HG03378 (cell line): Measurements from ENCODE around the gene DNAAF1.
"Not testable (repeated sequence)": the region's sequence is repeated elsewhere in the genome, so short reads cannot be mapped to it uniquely, and the experiment has no call there.

Experiments used
- ATAC-seq: cut with Tn5 transposase; IDR thresholded peaks from one replicate; pipeline ENCODE4 v1.9.1; 2021; ENCODE audit warnings: mild to moderate bottlenecking, moderate library complexity; ENCODE audit not compliant: unreplicated experiment

Gene DNAAF1

DNA sequence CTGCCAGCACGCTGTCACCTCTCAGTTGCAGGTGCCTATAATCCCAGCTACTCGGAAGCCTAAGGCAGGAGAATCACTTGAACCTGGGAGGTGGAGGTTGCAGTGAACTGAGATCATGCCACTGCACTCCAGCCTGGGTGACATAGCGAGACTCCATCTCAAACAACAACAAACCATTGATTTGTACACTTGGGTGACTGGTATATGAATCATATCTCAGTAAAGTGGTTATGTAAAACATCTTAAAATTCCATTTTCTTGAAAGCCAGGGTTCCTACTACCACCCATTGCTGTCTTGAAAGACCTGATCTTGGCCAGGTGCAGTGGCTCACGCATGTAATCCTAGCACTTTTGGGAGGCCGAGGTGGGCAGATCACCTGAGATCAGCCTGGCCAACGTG, 60.0 kb downstream of the DNAAF1 start:
- ATAC-seq: not testable (repeated sequence)

DNA sequence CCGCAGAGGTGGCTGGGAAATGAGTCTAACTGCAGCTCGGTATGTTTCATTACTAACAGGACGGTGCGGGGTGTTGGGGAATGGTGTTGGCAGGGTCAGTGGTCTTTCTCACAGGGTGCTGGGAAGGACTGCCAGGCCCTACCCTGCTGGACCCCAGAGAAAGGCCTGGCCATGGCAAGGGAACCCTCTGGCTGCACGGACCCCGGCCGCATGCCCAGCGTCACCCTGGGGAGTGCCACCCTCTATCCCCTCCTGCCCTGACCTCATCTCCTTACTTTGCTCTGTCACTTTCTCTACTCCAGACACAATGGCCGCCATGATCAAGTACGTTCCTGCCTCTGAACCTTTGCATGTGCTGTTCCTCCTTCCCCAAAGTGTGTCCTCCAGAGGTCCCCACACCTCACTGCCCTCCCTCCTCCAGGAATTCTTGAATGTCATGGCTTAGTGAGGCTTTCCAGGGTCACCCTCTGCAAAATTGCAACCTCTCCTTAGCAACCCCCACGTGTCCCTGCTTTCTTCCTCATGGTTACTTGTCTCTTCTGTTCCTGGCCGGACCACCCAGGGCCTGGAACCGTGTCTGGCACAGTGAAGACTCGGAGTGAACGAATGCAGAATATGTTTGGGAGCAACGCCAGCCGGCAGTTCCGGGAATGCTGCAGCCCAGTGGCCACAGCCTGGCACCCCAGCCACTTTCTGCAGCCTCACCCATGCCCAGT, 61.0 kb downstream of the DNAAF1 start:
- ATAC-seq: no peak

DNA sequence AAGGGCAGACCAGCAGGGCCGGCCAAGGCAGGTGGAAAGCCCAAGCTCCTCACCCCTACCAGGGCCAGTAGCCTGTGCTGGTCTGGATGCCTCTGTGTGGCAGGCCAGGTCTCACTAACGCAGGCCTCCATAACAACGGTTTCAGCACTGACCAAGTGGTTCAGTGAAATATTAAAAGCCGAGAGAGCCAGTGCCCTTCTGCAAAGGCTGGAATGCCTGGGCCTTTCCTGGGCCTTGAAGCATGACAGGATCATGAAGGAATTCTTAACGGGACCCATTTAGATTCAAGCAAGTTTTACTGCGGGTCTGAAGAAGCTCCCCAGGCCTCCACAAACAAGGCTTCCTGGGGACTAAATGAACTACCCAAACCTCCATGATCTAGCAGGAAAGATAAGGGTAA, 62.1 kb downstream of the DNAAF1 start:
- ATAC-seq: no peak

DNA sequence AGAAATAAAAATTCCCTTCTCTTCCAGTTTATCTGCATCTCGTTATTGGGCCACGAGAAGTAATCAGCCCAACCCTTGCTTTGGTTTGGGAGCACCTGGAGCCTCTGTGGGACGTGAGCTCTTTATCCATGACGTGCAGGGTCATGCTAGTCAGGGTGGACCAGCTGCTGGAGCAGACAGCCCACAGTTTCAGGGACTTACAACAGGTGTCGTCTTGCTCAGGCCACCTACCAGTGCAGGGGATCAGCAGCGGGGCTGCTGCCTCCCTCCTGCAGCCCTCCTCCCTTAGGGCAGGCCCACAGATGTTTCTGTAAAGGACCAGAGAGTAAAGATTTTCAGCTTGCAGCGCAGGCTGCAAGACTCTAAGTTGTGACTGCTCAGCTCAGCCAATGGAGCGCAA, 62.8 kb downstream of the DNAAF1 start:
- ATAC-seq: no peak

DNA sequence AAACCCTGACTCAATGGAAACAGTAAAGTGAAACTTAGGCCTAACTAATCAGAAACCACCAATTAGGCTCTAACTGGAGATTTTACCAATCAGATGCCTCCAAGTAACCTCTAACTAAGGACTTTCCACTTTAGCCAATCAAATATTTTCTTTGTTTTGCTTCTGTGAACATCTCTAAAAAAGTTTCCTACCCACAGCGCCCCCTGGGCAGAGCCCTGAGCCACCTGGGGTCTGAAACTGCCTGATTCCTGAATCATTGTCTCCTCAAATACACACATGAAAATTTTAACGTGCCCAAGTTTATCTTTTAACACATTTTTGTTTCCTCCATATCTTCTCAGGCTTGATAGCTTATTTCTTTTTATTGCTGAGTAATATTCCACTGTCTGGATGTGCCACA, 64.9 kb downstream of the DNAAF1 start:
- no peak for ATAC-seq

DNA sequence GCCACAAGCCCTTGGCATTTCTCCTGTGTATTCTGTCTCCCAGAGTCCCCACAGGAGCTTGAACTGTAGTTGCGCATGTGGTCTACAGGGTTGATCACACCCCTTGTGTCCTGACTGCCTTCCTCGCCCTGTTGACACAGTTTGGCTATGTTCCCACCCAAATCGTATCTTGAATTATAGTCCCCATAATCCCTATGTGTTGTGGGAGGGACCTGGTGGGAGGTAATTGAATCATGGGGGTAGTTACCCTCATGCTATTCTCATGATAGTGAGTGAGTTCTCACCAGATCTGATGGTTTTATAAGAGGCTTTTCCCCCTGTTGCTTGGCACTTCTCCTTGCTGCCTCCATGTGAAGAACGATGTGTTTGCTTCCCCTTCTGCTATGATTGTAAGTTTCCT, 67.0 kb downstream of the DNAAF1 start:
- ATAC-seq: no peak

DNA sequence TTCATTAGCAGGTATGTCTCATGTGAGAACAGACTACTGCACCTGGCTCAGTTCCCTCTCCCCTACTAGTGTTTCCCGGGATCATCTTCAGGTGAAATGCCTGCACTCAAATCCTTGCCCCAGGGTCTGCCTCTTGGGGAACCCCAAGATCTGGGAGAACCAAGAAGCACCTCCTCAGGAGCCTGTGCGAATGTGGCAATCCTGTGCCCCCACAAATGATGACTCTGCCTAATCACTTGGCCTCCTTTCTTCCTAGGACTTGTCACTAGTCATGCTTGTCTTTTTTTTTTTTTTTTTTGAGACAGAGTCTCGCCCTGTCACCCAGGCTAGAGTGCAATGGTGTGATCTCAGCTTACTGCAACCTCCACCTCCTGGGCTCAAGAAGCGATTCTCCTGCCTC, 67.5 kb downstream of the DNAAF1 start:
- ATAC-seq: no peak

DNA sequence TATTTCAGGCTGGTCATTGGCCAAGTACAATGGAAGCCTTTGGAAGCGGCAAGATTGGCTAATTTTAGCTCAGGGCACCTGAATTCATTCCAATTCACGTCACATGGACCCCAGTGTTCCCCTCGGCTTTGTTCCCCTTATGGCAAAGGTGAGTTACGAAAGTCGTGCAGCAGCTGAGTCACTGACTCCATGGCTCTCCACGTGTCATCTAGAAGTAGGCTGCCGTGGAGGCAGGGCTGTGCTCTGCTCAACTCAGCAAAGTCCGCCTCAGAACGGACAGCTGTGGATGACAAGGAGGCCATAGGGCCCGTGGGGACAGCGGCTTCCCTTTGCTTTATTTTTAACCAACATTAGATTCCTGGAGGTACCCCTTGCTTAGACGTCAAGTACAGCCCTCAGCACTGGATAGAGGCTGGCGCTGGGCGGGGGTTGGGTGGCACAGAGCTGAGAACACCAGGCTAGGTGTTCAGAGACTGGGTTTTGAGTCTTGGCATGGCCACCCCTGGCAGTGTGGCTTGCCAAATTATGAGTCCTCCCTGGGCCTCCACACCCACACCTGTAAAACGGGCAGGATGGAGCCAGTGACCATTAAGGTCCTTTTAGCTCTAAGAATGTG, 69.5 kb downstream of the DNAAF1 start:
- ATAC-seq: no peak

DNA sequence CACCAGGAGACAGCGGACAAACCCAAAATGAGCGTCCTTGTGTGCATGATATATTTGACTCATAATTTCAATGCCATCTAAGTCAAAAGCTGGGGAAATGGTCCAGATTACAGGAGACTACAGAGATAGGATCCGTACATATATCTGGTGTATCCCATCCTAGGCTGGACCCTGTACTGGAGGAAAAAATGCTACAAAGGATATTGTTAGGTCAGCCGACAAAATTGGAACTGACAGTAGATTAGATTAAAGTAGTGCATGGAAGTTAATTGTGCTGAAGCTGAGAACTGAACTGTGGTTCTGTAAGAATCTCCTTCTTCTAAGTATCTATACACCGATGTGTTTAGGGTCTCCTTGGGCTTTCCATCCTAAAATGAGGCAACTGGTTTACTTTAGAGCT, 70.4 kb downstream of the DNAAF1 start:
- no peak for ATAC-seq

DNA sequence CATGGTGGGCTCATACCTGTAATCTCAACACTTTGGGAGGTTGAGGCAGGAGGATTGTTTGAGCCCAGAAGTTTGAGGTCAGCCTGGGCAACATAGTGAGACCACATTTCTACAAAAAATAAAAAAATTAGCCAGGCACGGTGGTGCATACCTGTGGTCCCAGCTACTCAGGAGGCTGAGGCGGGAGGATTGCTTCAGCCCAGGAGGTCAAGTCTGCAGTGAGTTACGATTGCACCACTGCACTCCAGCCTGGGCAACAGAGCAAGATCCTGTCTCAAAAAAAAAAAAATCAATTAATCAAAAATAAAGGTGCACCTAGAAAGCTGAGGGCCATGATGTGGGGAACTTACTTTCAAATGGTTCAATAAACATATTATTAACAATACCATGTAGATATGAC, 71.0 kb downstream of the DNAAF1 start:
- ATAC-seq: not testable (repeated sequence)

DNA sequence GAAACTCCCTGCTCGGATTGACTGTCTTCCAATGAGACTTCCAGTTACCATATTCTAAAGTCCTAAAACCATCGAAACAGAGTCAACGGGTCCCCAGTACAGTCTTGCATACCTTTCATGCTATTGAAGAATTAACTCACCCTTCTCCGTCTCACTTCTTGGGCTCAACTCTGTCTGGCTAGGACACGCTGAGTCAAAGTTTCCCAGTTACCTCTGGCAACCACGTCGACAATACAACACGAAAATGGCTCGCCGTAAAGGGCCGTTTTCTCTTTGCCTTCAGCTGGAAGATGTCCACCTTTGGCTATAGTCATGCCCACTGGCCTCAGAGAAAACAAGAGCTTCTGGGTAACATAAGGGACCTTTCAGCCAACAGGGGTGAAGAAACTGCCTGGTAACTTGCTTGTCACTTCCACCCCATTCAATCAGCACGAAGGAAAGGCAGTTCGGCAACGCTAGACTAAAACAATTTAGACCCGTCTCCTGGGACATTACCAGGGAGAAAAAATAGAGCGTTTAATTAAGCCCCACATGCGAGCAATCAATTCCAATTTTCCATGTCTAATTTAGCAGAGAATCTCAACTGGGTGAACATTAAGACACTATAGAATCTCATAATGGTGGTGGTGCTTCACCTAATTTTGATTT, 73.2 kb downstream of the DNAAF1 start:
- no peak for ATAC-seq

DNA sequence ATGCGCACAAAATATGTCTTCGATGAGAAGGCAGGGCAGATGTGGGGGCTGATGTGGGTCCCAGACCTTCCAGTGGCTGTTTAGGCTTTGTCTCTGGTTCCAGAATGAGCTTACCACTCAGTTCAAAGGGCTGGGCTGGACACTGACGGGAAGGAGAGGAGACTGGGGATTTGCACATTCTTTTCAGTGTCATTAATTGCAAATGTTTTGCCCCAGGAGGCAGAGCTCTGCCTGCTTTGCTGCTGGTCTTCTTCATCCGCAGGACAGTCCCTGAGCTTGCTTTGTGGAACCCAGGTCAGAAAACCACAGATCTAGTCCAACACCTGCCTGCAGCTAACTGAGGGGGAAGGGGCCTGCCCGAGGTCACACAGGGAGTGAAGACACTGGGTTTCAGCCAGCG, 73.8 kb downstream of the DNAAF1 start:
- no peak for ATAC-seq

DNA sequence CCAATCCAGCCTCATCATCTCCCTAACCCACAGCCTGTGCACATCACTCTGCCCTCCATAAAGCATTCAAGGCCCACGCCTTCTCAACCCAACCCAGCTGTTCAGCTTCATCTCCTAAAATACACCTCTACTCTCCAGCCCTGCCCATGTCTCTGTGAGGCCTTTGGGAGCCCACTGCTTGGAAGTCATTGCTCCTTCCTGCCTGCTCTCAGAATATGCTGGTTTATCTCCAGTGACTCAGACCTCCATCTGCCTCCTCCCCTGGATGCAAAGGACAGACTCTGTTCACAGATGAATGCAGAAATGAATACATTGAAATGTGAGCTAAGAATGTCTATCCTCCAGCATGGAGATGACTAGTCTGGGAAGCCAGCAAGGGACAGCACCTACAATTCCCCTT, 75.7 kb downstream of the DNAAF1 start:
- no peak for ATAC-seq

DNA sequence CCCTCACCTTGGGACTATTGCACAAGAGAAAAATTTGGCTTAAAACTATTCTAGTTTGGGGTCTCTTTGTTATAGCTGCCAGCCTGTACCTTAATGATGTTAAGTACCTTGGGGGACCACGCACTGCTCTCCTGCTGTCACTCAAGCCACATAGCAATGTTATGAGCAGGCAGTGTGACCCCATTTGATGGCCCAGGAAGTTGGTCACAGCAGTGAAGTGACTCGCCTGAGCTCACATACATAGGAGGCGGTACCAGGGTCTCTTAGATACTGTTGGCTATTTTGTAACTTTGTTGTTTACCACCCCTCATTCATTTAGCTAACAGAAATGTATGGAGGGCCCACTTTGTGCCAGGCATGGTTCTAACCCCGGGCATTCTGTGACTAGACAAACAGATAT, 78.3 kb downstream of the DNAAF1 start:
- ATAC-seq: no peak

DNA sequence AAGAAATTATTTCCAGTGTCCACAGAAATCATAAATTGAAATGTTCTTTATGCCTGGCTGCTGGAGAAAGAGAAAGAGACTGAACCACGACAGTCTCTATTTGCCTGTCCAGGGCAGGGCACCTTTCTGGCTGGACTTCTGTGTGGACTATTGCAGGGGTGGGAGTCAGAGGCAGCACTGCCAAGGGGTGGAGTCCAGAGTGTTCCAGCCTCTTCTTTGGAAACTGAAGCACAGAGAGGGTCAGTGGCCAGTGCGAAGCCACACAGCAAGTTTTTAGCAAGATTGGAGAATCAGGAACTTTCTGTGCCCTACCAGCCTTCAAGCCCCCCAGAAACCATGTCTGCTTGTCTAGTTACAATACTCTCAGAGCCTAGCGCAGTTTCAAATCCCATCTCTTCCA, 79.4 kb downstream of the DNAAF1 start:
- no peak for ATAC-seq

DNA sequence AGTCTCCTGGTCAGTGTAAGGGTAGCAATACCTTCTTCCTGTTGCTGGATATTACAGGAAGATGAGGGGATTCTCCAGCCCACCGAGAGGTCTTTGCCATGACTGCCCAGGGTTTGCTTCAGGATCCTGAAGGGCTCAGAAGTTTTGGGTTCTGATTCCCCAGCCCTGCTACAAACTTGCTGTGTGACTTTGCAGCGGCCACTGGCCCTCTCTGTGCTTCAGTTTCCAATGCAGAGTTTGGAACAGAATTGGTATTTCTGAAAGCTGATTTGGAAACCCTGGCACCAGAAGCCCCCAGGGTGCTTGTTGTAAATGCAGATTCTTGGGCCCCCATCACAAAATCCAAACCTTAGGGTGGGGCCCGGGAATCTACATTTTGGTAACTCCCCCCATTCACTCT, 80.0 kb downstream of the DNAAF1 start:
- ATAC-seq: no peak

DNA sequence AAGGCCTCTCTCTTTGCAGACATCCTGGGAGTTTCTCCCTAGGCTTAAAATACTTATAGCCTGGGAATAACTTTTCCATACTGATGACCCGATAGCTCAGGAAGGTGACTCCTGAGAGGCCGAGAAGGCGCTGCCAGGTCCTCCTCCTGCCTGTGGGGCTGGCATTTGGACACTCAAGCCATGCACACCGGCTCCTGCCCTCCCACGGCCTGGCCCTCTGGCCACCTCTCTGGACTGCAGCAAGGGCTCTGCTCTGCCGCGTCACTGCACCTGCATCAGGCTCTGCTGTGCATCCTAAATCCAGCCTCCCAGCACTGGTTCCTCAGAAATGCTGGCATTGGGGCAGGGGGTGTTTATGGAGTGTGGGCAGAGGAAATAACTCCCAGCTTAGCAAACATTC, 80.5 kb downstream of the DNAAF1 start:
- no peak for ATAC-seq

DNA sequence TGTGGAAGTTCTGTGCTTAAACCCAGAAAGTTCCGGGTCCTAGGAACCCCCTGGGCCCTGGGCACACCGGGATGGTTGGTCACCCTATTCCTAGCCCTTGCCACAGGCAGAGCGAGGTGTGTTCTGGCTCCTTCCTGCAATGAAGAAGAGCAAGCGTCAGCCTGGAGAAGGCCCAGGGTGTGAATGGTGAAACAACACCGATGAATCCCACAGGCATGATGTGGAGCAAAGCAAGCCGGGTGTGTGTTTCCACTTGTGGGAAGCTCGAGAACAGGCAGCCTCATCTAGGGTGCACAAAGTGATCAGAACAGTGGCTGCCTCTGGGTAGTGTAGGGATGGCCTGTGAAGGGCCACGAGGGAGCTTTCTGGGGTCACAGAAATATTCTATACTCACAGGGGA, 80.9 kb downstream of the DNAAF1 start:
- ATAC-seq: no peak
